Measurements from ENCODE around the gene AP2A2. TPM values are rescaled to one million over a fixed set of nuclear protein-coding genes. Genes with fewer than 3 reads are reported as not detected.

The AP2A2 gene
- polyA plus RNA-seq, 3 donors = 5.7 to 61.0 (median 8.2) TPM

- Histone ChIP-seq H3K79me2 (ENCODE audit: insufficient read depth, low read length) (peaks cover 16% of the 10 kb centered on the region), H3K4me2 (replicated peaks; ENCODE audit: extremely low read depth, low read length, poor library complexity, severe bottlenecking) (no peak overlapping the region), H3K9me3 (replicated peaks in 1 of 2; ENCODE audit: control insufficient read depth in 1 of 2, insufficient read depth in 1 of 2, low read length in 2 of 2) (no peaks in the 10 kb centered on the region), H3K4me3 (replicated peaks in 1 of 3; ENCODE audit: low read depth in 2 of 3, low read length in 3 of 3) (no peak overlapping the region), H3K36me3 (replicated peaks in 1 of 2; ENCODE audit: control insufficient read depth in 1 of 2, insufficient read depth in 2 of 2, low read length in 2 of 2) (peaks cover 17 to 20% of the 10 kb centered on the region in 2 donors), H3K9ac (ENCODE audit: insufficient read depth, low read length, poor library complexity, severe bottlenecking) (no peak overlapping the region), H3K4me1 (ENCODE audit: control insufficient read depth in 1 of 2, insufficient read depth in 2 of 2, low read length in 2 of 2) (peaks cover 15 to 24% of the 10 kb centered on the region in 2 donors), H3K27me3 (ENCODE audit: control insufficient read depth in 2 of 2, insufficient read depth in 2 of 2, low read length in 2 of 2) (no peaks in the 10 kb centered on the region), H4K20me1 (ENCODE audit: insufficient read depth, low read length) (no peaks in the 10 kb centered on the region), H2AFZ (ENCODE audit: insufficient read depth, low read depth, low read length, poor library complexity, severe bottlenecking) (no peak overlapping the region), H3K27ac (ENCODE audit: low read depth in 1 of 2, low read length in 2 of 2) (no peak overlapping the region)
- no peak for DNase-seq
- Mint-ChIP-seq H3K9me3 (peaks cover 0 to 2% (median 0%) of the 10 kb centered on the region in 7 donors), H3K4me3 (no peak overlapping the region), H3K27me3 (ENCODE audit: low read depth in 3 of 3) (peaks cover 0 to 4% (median 3%) of the 10 kb centered on the region in 3 donors), H3K27ac (peak overlapping the region in 2 of 7 donors; percentile 26 to 57), H3K36me3 (peaks cover 22 to 28% of the 10 kb centered on the region in 2 donors), H3K4me1 (peaks cover 25% of the 10 kb centered on the region)
- 25% methylated on average over 2 of the region's 2 CpGs for WGBS (ENCODE audit: insufficient coverage)
- no peak for TF ChIP-seq CTCF (IDR thresholded peaks at IDR 0.05)
- intact Hi-C loops (cut with micrococcal nuclease) = no loop called here
Observed at GRCh38 chr11:907668-908067, 18.0 kb upstream of the AP2A2 start.

- no peak overlapping the region for H3K27ac Mint-ChIP-seq
- peaks cover 11 to 13% of the 10 kb centered on the region in 2 donors for H3K36me3 ChIP-seq (replicated peaks in 1 of 2; ENCODE audit: control insufficient read depth in 1 of 2, insufficient read depth in 2 of 2, low read length in 2 of 2)
- intact Hi-C loops (cut with micrococcal nuclease) = no loop called here
Observed at GRCh38 chr11:908273-908672, 17.4 kb upstream of the AP2A2 start.

More at GRCh38 chr11:908273-908672, 17.4 kb upstream of the AP2A2 start:
- DNase-seq = no peak
- Histone ChIP-seq H3K4me2 (replicated peaks; ENCODE audit: extremely low read depth, low read length, poor library complexity, severe bottlenecking) (no peak overlapping the region), H3K9me3 (replicated peaks in 1 of 2; ENCODE audit: control insufficient read depth in 1 of 2, insufficient read depth in 1 of 2, low read length in 2 of 2) (no peaks in the 10 kb centered on the region), H4K20me1 (ENCODE audit: insufficient read depth, low read length) (no peaks in the 10 kb centered on the region), H3K27me3 (ENCODE audit: control insufficient read depth in 2 of 2, insufficient read depth in 2 of 2, low read length in 2 of 2) (no peaks in the 10 kb centered on the region), H3K9ac (ENCODE audit: insufficient read depth, low read length, poor library complexity, severe bottlenecking) (no peak overlapping the region), H3K27ac (ENCODE audit: low read depth in 1 of 2, low read length in 2 of 2) (no peak overlapping the region), H3K79me2 (ENCODE audit: insufficient read depth, low read length) (peaks cover 16% of the 10 kb centered on the region), H3K4me3 (replicated peaks in 1 of 3; ENCODE audit: low read depth in 2 of 3, low read length in 3 of 3) (no peak overlapping the region), H3K4me1 (ENCODE audit: control insufficient read depth in 1 of 2, insufficient read depth in 2 of 2, low read length in 2 of 2) (peaks cover 15 to 24% of the 10 kb centered on the region in 2 donors), H2AFZ (ENCODE audit: insufficient read depth, low read depth, low read length, poor library complexity, severe bottlenecking) (no peak overlapping the region)
- H3K27me3 Mint-ChIP-seq (ENCODE audit: low read depth in 3 of 3) = peaks cover 0 to 4% (median 3%) of the 10 kb centered on the region in 3 donors
- no peak for TF ChIP-seq CTCF (IDR thresholded peaks at IDR 0.05)
- peaks cover 0 to 2% (median 0%) of the 10 kb centered on the region in 7 donors for H3K9me3 Mint-ChIP-seq
- H3K36me3 Mint-ChIP-seq = peaks cover 16 to 22% of the 10 kb centered on the region in 2 donors
- no peak overlapping the region for H3K4me3 Mint-ChIP-seq
- H3K4me1 Mint-ChIP-seq = peaks cover 25% of the 10 kb centered on the region
- 100% methylated on average over 2 of the region's 5 CpGs for WGBS (ENCODE audit: insufficient coverage)

Data from CD14-positive monocyte (primary cell).